ENCODE data around the gene RPN2. TPM values are rescaled to one million over a fixed set of nuclear protein-coding genes. Genes with fewer than 3 reads are reported as not detected.

RPN2 gene
- total and polyA plus RNA-seq, 9 of the 15 experiments (the other 6 are each of a cell fraction or from before 2014, with no cell fraction given), result 168 to 548 (median 325) TPM

DNA sequence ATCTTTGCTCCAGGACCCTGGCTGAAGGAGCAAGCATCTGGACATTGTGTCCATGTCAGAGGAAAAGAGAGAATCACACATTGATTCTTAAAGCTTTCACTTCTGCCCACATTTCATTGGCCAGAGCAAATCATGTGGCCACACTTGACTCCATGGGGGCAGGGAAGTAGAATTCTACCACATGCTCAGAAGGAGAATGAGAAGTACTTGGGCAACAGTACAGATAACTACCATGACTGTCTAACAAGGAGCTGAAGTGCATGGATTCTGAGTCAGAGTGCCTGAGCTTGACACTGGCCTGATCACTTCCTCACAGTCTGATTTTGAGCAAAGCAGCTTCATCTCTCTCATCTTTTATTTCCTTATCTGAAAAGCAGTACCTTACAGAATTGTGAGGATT is 43.9 kb downstream of the RPN2 start (continued):
- TF ChIP-seq, protein P1, sequence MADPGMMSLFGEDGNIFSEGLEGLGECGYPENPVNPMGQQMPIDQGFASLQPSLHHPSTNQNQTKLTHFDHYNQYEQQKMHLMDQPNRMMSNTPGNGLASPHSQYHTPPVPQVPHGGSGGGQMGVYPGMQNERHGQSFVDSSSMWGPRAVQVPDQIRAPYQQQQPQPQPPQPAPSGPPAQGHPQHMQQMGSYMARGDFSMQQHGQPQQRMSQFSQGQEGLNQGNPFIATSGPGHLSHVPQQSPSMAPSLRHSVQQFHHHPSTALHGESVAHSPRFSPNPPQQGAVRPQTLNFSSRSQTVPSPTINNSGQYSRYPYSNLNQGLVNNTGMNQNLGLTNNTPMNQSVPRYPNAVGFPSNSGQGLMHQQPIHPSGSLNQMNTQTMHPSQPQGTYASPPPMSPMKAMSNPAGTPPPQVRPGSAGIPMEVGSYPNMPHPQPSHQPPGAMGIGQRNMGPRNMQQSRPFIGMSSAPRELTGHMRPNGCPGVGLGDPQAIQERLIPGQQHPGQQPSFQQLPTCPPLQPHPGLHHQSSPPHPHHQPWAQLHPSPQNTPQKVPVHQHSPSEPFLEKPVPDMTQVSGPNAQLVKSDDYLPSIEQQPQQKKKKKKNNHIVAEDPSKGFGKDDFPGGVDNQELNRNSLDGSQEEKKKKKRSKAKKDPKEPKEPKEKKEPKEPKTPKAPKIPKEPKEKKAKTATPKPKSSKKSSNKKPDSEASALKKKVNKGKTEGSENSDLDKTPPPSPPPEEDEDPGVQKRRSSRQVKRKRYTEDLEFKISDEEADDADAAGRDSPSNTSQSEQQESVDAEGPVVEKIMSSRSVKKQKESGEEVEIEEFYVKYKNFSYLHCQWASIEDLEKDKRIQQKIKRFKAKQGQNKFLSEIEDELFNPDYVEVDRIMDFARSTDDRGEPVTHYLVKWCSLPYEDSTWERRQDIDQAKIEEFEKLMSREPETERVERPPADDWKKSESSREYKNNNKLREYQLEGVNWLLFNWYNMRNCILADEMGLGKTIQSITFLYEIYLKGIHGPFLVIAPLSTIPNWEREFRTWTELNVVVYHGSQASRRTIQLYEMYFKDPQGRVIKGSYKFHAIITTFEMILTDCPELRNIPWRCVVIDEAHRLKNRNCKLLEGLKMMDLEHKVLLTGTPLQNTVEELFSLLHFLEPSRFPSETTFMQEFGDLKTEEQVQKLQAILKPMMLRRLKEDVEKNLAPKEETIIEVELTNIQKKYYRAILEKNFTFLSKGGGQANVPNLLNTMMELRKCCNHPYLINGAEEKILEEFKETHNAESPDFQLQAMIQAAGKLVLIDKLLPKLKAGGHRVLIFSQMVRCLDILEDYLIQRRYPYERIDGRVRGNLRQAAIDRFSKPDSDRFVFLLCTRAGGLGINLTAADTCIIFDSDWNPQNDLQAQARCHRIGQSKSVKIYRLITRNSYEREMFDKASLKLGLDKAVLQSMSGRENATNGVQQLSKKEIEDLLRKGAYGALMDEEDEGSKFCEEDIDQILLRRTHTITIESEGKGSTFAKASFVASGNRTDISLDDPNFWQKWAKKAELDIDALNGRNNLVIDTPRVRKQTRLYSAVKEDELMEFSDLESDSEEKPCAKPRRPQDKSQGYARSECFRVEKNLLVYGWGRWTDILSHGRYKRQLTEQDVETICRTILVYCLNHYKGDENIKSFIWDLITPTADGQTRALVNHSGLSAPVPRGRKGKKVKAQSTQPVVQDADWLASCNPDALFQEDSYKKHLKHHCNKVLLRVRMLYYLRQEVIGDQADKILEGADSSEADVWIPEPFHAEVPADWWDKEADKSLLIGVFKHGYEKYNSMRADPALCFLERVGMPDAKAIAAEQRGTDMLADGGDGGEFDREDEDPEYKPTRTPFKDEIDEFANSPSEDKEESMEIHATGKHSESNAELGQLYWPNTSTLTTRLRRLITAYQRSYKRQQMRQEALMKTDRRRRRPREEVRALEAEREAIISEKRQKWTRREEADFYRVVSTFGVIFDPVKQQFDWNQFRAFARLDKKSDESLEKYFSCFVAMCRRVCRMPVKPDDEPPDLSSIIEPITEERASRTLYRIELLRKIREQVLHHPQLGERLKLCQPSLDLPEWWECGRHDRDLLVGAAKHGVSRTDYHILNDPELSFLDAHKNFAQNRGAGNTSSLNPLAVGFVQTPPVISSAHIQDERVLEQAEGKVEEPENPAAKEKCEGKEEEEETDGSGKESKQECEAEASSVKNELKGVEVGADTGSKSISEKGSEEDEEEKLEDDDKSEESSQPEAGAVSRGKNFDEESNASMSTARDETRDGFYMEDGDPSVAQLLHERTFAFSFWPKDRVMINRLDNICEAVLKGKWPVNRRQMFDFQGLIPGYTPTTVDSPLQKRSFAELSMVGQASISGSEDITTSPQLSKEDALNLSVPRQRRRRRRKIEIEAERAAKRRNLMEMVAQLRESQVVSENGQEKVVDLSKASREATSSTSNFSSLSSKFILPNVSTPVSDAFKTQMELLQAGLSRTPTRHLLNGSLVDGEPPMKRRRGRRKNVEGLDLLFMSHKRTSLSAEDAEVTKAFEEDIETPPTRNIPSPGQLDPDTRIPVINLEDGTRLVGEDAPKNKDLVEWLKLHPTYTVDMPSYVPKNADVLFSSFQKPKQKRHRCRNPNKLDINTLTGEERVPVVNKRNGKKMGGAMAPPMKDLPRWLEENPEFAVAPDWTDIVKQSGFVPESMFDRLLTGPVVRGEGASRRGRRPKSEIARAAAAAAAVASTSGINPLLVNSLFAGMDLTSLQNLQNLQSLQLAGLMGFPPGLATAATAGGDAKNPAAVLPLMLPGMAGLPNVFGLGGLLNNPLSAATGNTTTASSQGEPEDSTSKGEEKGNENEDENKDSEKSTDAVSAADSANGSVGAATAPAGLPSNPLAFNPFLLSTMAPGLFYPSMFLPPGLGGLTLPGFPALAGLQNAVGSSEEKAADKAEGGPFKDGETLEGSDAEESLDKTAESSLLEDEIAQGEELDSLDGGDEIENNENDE (IDR thresholded peaks at IDR 0.05; ENCODE audit: low read depth, low read length), result no peak
- TF ChIP-seq LCOR (CRISPR knock-in tag; IDR thresholded peaks at IDR 0.05) (no peak), TCF3 (CRISPR knock-in tag; IDR thresholded peaks at IDR 0.05) (no peak), ZNF165 (CRISPR knock-in tag; IDR thresholded peaks at IDR 0.05; ENCODE audit: borderline replicate concordance) (no peak), ZFP36 (IDR thresholded peaks at IDR 0.05; ENCODE audit: low read depth, low read length, partially characterized antibody) (no peak), MTF1 (CRISPR knock-in tag; IDR thresholded peaks at IDR 0.05; ENCODE audit: borderline replicate concordance) (no peak), CEBPB (tag; IDR thresholded peaks at IDR 0.05) (peak; percentile 42; the same call in 1 of the 2 replicates)
- TF ChIP-seq, protein P2, sequence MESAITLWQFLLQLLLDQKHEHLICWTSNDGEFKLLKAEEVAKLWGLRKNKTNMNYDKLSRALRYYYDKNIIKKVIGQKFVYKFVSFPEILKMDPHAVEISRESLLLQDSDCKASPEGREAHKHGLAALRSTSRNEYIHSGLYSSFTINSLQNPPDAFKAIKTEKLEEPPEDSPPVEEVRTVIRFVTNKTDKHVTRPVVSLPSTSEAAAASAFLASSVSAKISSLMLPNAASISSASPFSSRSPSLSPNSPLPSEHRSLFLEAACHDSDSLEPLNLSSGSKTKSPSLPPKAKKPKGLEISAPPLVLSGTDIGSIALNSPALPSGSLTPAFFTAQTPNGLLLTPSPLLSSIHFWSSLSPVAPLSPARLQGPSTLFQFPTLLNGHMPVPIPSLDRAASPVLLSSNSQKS (CRISPR knock-in tag; IDR thresholded peaks at IDR 0.05), result no peak
- TF ChIP-seq, protein P3, sequence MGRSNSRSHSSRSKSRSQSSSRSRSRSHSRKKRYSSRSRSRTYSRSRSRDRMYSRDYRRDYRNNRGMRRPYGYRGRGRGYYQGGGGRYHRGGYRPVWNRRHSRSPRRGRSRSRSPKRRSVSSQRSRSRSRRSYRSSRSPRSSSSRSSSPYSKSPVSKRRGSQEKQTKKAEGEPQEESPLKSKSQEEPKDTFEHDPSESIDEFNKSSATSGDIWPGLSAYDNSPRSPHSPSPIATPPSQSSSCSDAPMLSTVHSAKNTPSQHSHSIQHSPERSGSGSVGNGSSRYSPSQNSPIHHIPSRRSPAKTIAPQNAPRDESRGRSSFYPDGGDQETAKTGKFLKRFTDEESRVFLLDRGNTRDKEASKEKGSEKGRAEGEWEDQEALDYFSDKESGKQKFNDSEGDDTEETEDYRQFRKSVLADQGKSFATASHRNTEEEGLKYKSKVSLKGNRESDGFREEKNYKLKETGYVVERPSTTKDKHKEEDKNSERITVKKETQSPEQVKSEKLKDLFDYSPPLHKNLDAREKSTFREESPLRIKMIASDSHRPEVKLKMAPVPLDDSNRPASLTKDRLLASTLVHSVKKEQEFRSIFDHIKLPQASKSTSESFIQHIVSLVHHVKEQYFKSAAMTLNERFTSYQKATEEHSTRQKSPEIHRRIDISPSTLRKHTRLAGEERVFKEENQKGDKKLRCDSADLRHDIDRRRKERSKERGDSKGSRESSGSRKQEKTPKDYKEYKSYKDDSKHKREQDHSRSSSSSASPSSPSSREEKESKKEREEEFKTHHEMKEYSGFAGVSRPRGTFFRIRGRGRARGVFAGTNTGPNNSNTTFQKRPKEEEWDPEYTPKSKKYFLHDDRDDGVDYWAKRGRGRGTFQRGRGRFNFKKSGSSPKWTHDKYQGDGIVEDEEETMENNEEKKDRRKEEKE (IDR thresholded peaks at IDR 0.05; ENCODE audit: borderline replicate concordance in 1 of 2, control insufficient read depth in 1 of 2, low read depth in 2 of 2, low read length in 1 of 2), result no peak
- TF ChIP-seq, protein P4, sequence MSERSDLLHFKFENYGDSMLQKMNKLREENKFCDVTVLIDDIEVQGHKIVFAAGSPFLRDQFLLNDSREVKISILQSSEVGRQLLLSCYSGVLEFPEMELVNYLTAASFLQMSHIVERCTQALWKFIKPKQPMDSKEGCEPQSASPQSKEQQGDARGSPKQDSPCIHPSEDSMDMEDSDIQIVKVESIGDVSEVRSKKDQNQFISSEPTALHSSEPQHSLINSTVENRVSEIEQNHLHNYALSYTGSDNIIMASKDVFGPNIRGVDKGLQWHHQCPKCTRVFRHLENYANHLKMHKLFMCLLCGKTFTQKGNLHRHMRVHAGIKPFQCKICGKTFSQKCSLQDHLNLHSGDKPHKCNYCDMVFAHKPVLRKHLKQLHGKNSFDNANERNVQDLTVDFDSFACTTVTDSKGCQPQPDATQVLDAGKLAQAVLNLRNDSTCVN (CRISPR knock-in tag; IDR thresholded peaks at IDR 0.05), result no peak
